Mammary epithelial cell (primary cell): Measurements from ENCODE around the gene ANKRD65.

Experiments
- EZH2 ChIP-seq: IDR thresholded peaks from 2 replicates; pipeline ENCODE4 v1.6.1; 2012; ENCODE audit warnings: low read length, inconsistent platforms, borderline replicate concordance
- TF ChIP-seq, protein P1 (sequence below), 2 donors: IDR thresholded peaks in 1 of 2; conservative IDR thresholded peaks in 1 of 2; 2 replicates each; pipeline ENCODE4 v1.5.1; 2011 to 2012; ENCODE audit warnings: inconsistent platforms in 2 of 2, low read length in 2 of 2, mild to moderate bottlenecking in 2 of 2, control low read depth in 1 of 2, low read depth in 1 of 2; ENCODE audit not compliant: insufficient read depth in 1 of 2; ENCODE audit errors: extremely low read depth in 1 of 2

DNA sequence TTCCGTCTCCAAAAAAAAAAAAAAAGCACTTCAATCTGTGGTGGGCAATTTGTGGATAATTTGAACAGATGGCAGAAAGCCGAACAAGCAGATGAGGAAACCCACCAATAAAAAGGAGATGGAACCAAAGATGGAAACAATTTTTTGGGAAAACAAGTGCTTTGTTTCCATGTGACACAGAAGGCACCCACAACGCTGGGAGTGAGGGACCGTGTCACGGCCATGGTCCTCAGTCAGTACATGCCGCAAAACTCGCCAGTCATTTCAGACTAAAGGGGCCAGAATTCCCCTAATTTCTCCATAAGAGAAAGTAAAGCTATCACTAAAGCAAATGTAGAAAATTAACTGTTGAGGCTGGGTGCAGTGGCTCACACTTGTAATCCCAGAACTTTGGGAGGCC lies 27.0 kb downstream of the ANKRD65 start:
- TF ChIP-seq, protein P1, sequence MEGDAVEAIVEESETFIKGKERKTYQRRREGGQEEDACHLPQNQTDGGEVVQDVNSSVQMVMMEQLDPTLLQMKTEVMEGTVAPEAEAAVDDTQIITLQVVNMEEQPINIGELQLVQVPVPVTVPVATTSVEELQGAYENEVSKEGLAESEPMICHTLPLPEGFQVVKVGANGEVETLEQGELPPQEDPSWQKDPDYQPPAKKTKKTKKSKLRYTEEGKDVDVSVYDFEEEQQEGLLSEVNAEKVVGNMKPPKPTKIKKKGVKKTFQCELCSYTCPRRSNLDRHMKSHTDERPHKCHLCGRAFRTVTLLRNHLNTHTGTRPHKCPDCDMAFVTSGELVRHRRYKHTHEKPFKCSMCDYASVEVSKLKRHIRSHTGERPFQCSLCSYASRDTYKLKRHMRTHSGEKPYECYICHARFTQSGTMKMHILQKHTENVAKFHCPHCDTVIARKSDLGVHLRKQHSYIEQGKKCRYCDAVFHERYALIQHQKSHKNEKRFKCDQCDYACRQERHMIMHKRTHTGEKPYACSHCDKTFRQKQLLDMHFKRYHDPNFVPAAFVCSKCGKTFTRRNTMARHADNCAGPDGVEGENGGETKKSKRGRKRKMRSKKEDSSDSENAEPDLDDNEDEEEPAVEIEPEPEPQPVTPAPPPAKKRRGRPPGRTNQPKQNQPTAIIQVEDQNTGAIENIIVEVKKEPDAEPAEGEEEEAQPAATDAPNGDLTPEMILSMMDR (conservative IDR thresholded peaks at IDR 0.05 in 1 of 2, IDR thresholded peaks at IDR 0.05 in 1 of 2; ENCODE audit: extremely low read depth in 1 of 2, insufficient read depth in 1 of 2, low read depth in 1 of 2, low read length in 2 of 2) = no peak
- TF ChIP-seq EZH2 = no peak
